ENCODE measurements around the gene CXCL3.

GRCh38 chr4:74028504-74028903 is 10.0 kb downstream of the CXCL3 start:
- TF ChIP-seq, protein P1, sequence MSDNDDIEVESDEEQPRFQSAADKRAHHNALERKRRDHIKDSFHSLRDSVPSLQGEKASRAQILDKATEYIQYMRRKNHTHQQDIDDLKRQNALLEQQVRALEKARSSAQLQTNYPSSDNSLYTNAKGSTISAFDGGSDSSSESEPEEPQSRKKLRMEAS (IDR thresholded peaks at IDR 0.05): no peak
- TF ChIP-seq SMC3 (IDR thresholded peaks at IDR 0.05): no peak
